Endothelial cell of umbilical vein (primary cell): ENCODE data around the gene CERS6. TPM values are rescaled to one million over a fixed set of nuclear protein-coding genes. Genes with fewer than 3 reads are reported as not detected.
"Not testable (repeated sequence)": the region's sequence is repeated elsewhere in the genome, so short reads cannot be mapped to it uniquely, and the experiment has no call there.

Experiments
- BruUV-seq: library from RNA; stranded (reverse); fragments of 400-500 nt; replicated peaks from 2 replicates; lab custom pipeline; 2021; lab: Mats Ljungman, UMichigan
- CTCF ChIA-PET: fragments of 300-600, 350-600 bp; sonication (Branson Sonifier 250); formaldehyde crosslinking; loops from one replicate; lab custom pipeline; 2021; ENCODE audit warnings: antibody characterized with exemption, inconsistent platforms; lab: Charles Lee
- POLR2A ChIA-PET: fragments of 300-600, 350-600 bp; sonication (Branson Sonifier 250); formaldehyde crosslinking; loops from one replicate; lab custom pipeline; 2021; ENCODE audit warnings: antibody characterized with exemption, inconsistent platforms; lab: Charles Lee
- DNase-seq: peaks from one replicate; pipeline ENCODE4 v3.0.0-alpha.2; 2011; ENCODE audit warnings: low read depth, low spot score
- FAIRE-seq: peaks from 2 replicates; lab custom pipeline; 2011; peaks lifted over from hg19 to GRCh38; lab: Jason Lieb, UNC
- H2AFZ ChIP-seq: 2 replicates; pipeline ENCODE4 v1.6.0; 2012; ENCODE audit warnings: low read depth, low read length, control low read depth, inconsistent platforms
- H3K27ac ChIP-seq: 2 replicates; pipeline ENCODE4 v1.5.1; 2011; ENCODE audit warnings: low read depth, mild to moderate bottlenecking, control low read depth, low read length, moderate library complexity; ENCODE audit not compliant: insufficient read depth
- H3K27me3 ChIP-seq, 2 experiments: 2 replicates each; pipeline versions ENCODE4 v1.6.0 to v1.6.1; 2011; ENCODE audit warnings: low read length in 2 of 2, mixed read lengths in 1 of 2; ENCODE audit not compliant: control insufficient read depth in 2 of 2, insufficient read depth in 2 of 2
- H3K36me3 ChIP-seq, 2 experiments: 2 replicates in 1 of 2; 3 replicates in 1 of 2; pipeline ENCODE4 v1.5.1; 2011; ENCODE audit warnings: low read length in 2 of 2, mild to moderate bottlenecking in 1 of 2, moderate library complexity in 1 of 2; ENCODE audit not compliant: control insufficient read depth in 2 of 2, insufficient read depth in 2 of 2; ENCODE audit errors: extremely low read depth in 1 of 2
- H3K4me1 ChIP-seq: 3 replicates; pipeline ENCODE4 v1.5.1; 2011; ENCODE audit warnings: mild to moderate bottlenecking, low read length; ENCODE audit not compliant: control insufficient read depth, insufficient read depth; ENCODE audit errors: extremely low read depth
- H3K4me2 ChIP-seq: 2 replicates; pipeline ENCODE4 v1.6.1; 2011; ENCODE audit warnings: low read length, control low read depth, mixed read lengths; ENCODE audit not compliant: insufficient read depth
- H3K4me3 ChIP-seq, 3 experiments: fragments of 200-600 bp in 1 of 3; sonication (generic), shearing (Covaris generic) in 1 of 3; replicated peaks in 1 of 3; 2 replicates each; pipeline ENCODE4 v1.5.1; 2011 to 2016; ENCODE audit warnings: control low read depth in 3 of 3, low read length in 3 of 3, mild to moderate bottlenecking in 2 of 3, inconsistent platforms in 1 of 3, low read depth in 1 of 3, moderate library complexity in 1 of 3; ENCODE audit not compliant: insufficient read depth in 1 of 3
- H3K79me2 ChIP-seq: 2 replicates; pipeline ENCODE4 v1.6.0; 2012; ENCODE audit warnings: low read length, inconsistent platforms; ENCODE audit not compliant: control insufficient read depth, insufficient read depth
- H3K9ac ChIP-seq: replicated peaks from 2 replicates; pipeline ENCODE3; 2011; ENCODE audit warnings: low read length, control low read depth; ENCODE audit not compliant: insufficient read depth; ENCODE audit errors: extremely low read depth
- H3K9me1 ChIP-seq: replicated peaks from 3 replicates; pipeline ENCODE4 v1.6.0; 2011; ENCODE audit warnings: mild to moderate bottlenecking, low read length; ENCODE audit not compliant: control insufficient read depth, insufficient read depth; ENCODE audit errors: extremely low read depth
- H3K9me3 ChIP-seq: replicated peaks from 2 replicates; pipeline ENCODE4 v1.5.1; 2012; ENCODE audit warnings: low read length, inconsistent platforms; ENCODE audit not compliant: control insufficient read depth, insufficient read depth
- H4K20me1 ChIP-seq: replicated peaks from 2 replicates; pipeline ENCODE3; 2011; ENCODE audit warnings: mild to moderate bottlenecking, low read length; ENCODE audit not compliant: control insufficient read depth, insufficient read depth; ENCODE audit errors: extremely low read depth
- FOS ChIP-seq: IDR thresholded peaks from 2 replicates; pipeline ENCODE4 v1.6.1; 2011; ENCODE audit warnings: mild to moderate bottlenecking, low read length, moderate library complexity, borderline replicate concordance; ENCODE audit not compliant: insufficient read depth
- dilution Hi-C: fragments of 300-500 bp; cut with MboI; formaldehyde crosslinking; loops from one replicate; pipeline ENCODE4 v1.15.0; 2019; ENCODE audit warnings: low sequenced_read_pairs; ENCODE audit not compliant: extremely low pct_ligation_motif_present
- intact Hi-C: fragments of 100-400 bp; cut with micrococcal nuclease; formaldehyde crosslinking; loops from one replicate; pipeline ENCODE4 v1.10.0; 2022
- polyA plus RNA-seq, 4 experiments: library from polyadenylated mRNA; depleted of rRNA in 3 of 4; stranded (reverse) in 3 of 4; unstranded in 1 of 4; fragments of >200 nt; gene quantifications; 2 replicates each; pipeline versions ENCODE4 v1.2.1 to v1.2.3, GENCODE V29; 2011 to 2012; ENCODE audit warnings: missing spikeins in 1 of 4
- total RNA-seq: library from RNA; stranded (reverse); gene quantifications from 2 replicates; pipeline ENCODE4 v1.2.3, GENCODE V29; 2021
- TF ChIP-seq, protein P1 (sequence below), 2 donors: IDR thresholded peaks; 1 replicate in 1 of 2; 2 replicates in 1 of 2; pipeline ENCODE4 v1.5.1; 2011; ENCODE audit warnings: low read length in 2 of 2, mild to moderate bottlenecking in 2 of 2, moderate library complexity in 2 of 2, control low read depth in 1 of 2, inconsistent platforms in 1 of 2, low read depth in 1 of 2; ENCODE audit not compliant: insufficient read depth in 1 of 2; ENCODE audit errors: extremely low read depth in 1 of 2

The CERS6 gene
- total and polyA plus RNA-seq, 2 donors (not counting 3 experiments of a cell fraction or from before 2014, with no cell fraction given) = 2.7 to 11.7 TPM

DNA sequence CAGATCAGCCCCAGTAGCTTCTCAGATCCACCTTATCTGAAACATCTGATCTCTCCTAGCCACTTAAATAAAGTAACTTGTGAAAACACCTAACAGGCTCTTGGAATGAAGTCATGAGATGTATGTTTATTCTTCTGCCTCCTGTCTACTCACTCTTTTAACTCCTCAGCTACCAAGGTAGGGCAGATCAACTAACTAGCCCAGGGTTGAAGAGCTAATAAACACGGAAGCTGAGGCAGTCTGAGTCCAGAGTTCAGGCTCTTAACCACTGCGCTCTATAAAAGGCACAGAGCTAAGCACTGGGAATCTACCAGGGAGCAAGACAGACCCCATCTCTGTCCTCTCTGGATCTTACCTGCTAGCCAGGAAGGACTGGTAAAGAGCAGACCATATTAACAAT lies 37.1 kb downstream of the CERS6 start:
- CTCF ChIA-PET = interaction anchor here (0.8 to 1.7 kb wide), 2 partner anchors 9 to 16 kb away, joined by 3 read pairs; no protein-coding TSS in a partner anchor
- POLR2A ChIA-PET = not testable (repeated sequence)

DNA sequence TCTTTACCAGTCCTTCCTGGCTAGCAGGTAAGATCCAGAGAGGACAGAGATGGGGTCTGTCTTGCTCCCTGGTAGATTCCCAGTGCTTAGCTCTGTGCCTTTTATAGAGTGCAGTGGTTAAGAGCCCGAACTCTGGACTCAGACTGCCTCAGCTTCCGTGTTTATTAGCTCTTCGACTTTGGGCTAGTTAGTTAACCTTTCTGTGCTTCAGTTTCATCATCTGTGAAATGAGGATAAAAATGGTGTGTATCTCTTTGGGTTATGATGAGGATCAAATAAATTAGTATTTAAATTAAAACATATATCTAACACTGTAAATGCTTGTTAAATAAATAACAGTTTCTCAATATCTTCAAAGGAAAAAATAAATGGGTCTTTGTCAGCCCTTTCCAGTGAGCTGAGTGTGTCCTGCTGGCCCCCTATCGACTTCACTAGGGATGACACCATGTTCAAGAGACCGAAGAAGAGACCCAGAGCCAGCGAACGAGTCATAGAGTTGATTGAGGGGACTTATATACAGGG lies 38.2 kb downstream of the CERS6 start:
- Histone ChIP-seq H3K9me3 (no peaks in the 10 kb centered on the region), H2AFZ (no peak overlapping the region), H3K79me2 (peaks cover 2% of the 10 kb centered on the region), H3K27ac (no peak overlapping the region), H3K27me3 (no peaks in the 10 kb centered on the region), H3K36me3 (no peaks in the 10 kb centered on the region), H3K9me1 (no peaks in the 10 kb centered on the region), H4K20me1 (no peaks in the 10 kb centered on the region), H3K9ac (no peak overlapping the region), H3K4me2 (no peak overlapping the region), H3K4me1 (peaks cover 15% of the 10 kb centered on the region), H3K4me3 (no peak overlapping the region)
- ChIA-PET POLR2A (no interaction called here), CTCF (interaction anchor here (0.7 to 1.7 kb wide), 3 partner anchors 12 to 40 kb away, joined by 3 read pairs; no protein-coding TSS in a partner anchor)
- no TSS peak for BruUV-seq
- DNase-seq = no peak
- intact Hi-C loops = loop anchor here (5.0 kb wide), 1 partner anchor 37 kb away; the partner anchor contains the start of gene CERS6
- FAIRE-seq = no peak
- dilution Hi-C loops = no loop called here
- TF ChIP-seq, protein P1, sequence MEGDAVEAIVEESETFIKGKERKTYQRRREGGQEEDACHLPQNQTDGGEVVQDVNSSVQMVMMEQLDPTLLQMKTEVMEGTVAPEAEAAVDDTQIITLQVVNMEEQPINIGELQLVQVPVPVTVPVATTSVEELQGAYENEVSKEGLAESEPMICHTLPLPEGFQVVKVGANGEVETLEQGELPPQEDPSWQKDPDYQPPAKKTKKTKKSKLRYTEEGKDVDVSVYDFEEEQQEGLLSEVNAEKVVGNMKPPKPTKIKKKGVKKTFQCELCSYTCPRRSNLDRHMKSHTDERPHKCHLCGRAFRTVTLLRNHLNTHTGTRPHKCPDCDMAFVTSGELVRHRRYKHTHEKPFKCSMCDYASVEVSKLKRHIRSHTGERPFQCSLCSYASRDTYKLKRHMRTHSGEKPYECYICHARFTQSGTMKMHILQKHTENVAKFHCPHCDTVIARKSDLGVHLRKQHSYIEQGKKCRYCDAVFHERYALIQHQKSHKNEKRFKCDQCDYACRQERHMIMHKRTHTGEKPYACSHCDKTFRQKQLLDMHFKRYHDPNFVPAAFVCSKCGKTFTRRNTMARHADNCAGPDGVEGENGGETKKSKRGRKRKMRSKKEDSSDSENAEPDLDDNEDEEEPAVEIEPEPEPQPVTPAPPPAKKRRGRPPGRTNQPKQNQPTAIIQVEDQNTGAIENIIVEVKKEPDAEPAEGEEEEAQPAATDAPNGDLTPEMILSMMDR (IDR thresholded peaks at IDR 0.05; ENCODE audit: extremely low read depth in 1 of 2, insufficient read depth in 1 of 2, low read depth in 1 of 2, low read length in 2 of 2) = peak in 1 of 2 donors; percentile 10
- TF ChIP-seq FOS = no peak

More for the DNA sequence above, 37.1 kb downstream of the CERS6 start:
- DNase-seq, H3K9me1 ChIP-seq, H2AFZ ChIP-seq, H3K79me2 ChIP-seq, H3K9me3 ChIP-seq, H3K36me3 ChIP-seq, FAIRE-seq, H3K27ac ChIP-seq, H4K20me1 ChIP-seq, H3K4me2 ChIP-seq, H3K27me3 ChIP-seq, BruUV-seq, H3K4me3 ChIP-seq, dilution Hi-C loops, H3K9ac ChIP-seq: not testable (repeated sequence)
- intact Hi-C loops = loop anchor here (5.0 kb wide), 1 partner anchor 36 kb away; the partner anchor contains the start of gene CERS6
- H3K4me1 ChIP-seq = peaks cover 15% of the 10 kb centered on the region
